Fibroblast of lung (primary cell): ENCODE data around the gene RIC8B. TPM values are rescaled to one million over a fixed set of nuclear protein-coding genes. Genes with fewer than 3 reads are reported as not detected.
A peak's percentile ranks its signal among the peaks of the same experiment; 100 is the strongest.

ENCODE experiments used
- DNase-seq, 2 donors: peaks; one replicate each; pipeline versions ENCODE4 v3.0.0 to v3.0.0-alpha.2; 2010; ENCODE audit warnings: low read depth in 2 of 2
- H2AFZ ChIP-seq: 2 replicates; pipeline ENCODE4 v1.5.1; 2012; ENCODE audit warnings: low read length, control low read depth, inconsistent platforms
- H3K27ac ChIP-seq: 2 replicates; pipeline ENCODE4 v1.5.1; 2011; ENCODE audit warnings: low read length, control low read depth; ENCODE audit not compliant: insufficient read depth
- H3K27me3 ChIP-seq: 2 replicates; pipeline ENCODE4 v1.5.1; 2011; ENCODE audit warnings: mild to moderate bottlenecking, low read length; ENCODE audit not compliant: control insufficient read depth, insufficient read depth
- H3K36me3 ChIP-seq: 2 replicates; pipeline ENCODE4 v1.5.1; 2011; ENCODE audit warnings: low read length; ENCODE audit not compliant: control insufficient read depth, insufficient read depth
- H3K4me1 ChIP-seq: 2 replicates; pipeline ENCODE4 v1.5.1; 2011; ENCODE audit warnings: low read length; ENCODE audit not compliant: control insufficient read depth, insufficient read depth; ENCODE audit errors: extremely low read depth
- H3K4me2 ChIP-seq: 2 replicates; pipeline ENCODE4 v1.5.1; 2011; ENCODE audit warnings: low read length, control low read depth; ENCODE audit not compliant: insufficient read depth; ENCODE audit errors: extremely low read depth
- H3K4me3 ChIP-seq, 4 experiments: fragments of 200-600 bp in 1 of 4; sonication (generic) in 1 of 4; replicated peaks in 1 of 4; 2 replicates each; pipeline ENCODE4 v1.5.1; 2011 to 2016; ENCODE audit warnings: low read length in 4 of 4, low read depth in 3 of 4, mild to moderate bottlenecking in 3 of 4, control low read depth in 2 of 4, inconsistent platforms in 1 of 4, mixed read lengths in 1 of 4; ENCODE audit not compliant: insufficient read depth in 1 of 4; ENCODE audit errors: control extremely low read depth in 1 of 4
- H3K79me2 ChIP-seq: 2 replicates; pipeline ENCODE4 v1.5.1; 2012; ENCODE audit warnings: mild to moderate bottlenecking, low read length, inconsistent platforms; ENCODE audit not compliant: control insufficient read depth, insufficient read depth
- H3K9ac ChIP-seq: 2 replicates; pipeline ENCODE4 v1.5.1; 2011; ENCODE audit warnings: mild to moderate bottlenecking, low read length, control low read depth; ENCODE audit not compliant: insufficient read depth
- H3K9me3 ChIP-seq: 2 replicates; pipeline ENCODE4 v1.5.1; 2012; ENCODE audit warnings: low read depth, low read length; ENCODE audit not compliant: control insufficient read depth, insufficient read depth
- H4K20me1 ChIP-seq: 2 replicates; pipeline ENCODE4 v1.5.1; 2011; ENCODE audit warnings: low read length; ENCODE audit not compliant: control insufficient read depth, insufficient read depth; ENCODE audit errors: extremely low read depth
- CTCF ChIP-seq, 2 donors: IDR thresholded peaks in 1 of 2; conservative IDR thresholded peaks in 1 of 2; 1 replicate in 1 of 2; 2 replicates in 1 of 2; pipeline ENCODE4 v1.5.1; 2011 to 2012; ENCODE audit warnings: low read length in 2 of 2, control low read depth in 1 of 2, inconsistent platforms in 1 of 2, low read depth in 1 of 2, mild to moderate bottlenecking in 1 of 2
- EZH2 ChIP-seq: IDR thresholded peaks from 2 replicates; pipeline ENCODE4 v1.5.1; 2012; ENCODE audit warnings: low read length, control low read depth, mild to moderate bottlenecking; ENCODE audit errors: missing control alignments
- polyA plus RNA-seq, 2 donors: library from polyadenylated mRNA; depleted of rRNA in 1 of 2; stranded (reverse) in 1 of 2; unstranded in 1 of 2; fragments of >200 nt; gene quantifications; 2 replicates each; pipeline ENCODE4 v1.2.1, GENCODE V29; 2011 to 2012; ENCODE audit warnings: missing spikeins in 1 of 2
- total RNA-seq: library from RNA; depleted of rRNA; stranded (reverse); fragments of >200 nt; gene quantifications from 2 replicates; pipeline ENCODE4 v1.2.1, GENCODE V29; 2014

Gene RIC8B
- total and polyA plus RNA-seq, 2 donors (not counting 1 experiment from before 2014, with no cell fraction given), result 9.2 to 11.6 TPM

- Histone ChIP-seq H3K27me3 (no peaks in the 10 kb centered on the region), H3K4me2 (no peak overlapping the region), H3K9ac (no peak overlapping the region), H2AFZ (no peak overlapping the region), H3K36me3 (no peaks in the 10 kb centered on the region), H3K27ac (no peak overlapping the region), H4K20me1 (no peaks in the 10 kb centered on the region), H3K4me1 (no peaks in the 10 kb centered on the region), H3K79me2 (no peaks in the 10 kb centered on the region), H3K4me3 (no peak overlapping the region), H3K9me3 (no peaks in the 10 kb centered on the region)
- no peak for TF ChIP-seq EZH2
- no peak for TF ChIP-seq CTCF (conservative IDR thresholded peaks at IDR 0.05 in 1 of 2, IDR thresholded peaks at IDR 0.05 in 1 of 2; ENCODE audit: low read depth in 1 of 2, low read length in 2 of 2)
- peak in 1 of 2 donors; percentile 18 for DNase-seq
Observed at GRCh38 chr12:106760184-106760531, 14.3 kb upstream of the RIC8B start.

DNA sequence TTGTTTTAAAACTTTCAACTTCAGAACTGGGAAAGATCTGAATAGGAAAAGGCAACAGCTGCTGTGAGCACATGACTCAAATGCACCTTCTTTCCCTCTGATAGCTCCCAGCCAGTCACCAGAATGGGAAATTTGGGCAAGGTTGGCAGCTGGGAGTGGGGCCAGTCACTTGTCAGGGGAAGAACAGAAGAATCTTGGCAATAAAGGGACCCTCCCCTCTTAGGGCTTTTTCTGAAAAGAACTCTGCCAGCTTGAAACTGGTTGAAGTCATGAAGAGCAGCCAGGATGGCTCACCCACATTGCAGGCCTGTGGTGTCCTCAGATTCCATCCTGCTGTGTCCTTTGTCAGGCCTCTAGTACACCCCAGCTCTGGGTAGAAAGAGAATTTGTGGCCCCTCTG, 10.3 kb upstream of the RIC8B start:
- Histone ChIP-seq H3K4me1 (no peaks in the 10 kb centered on the region), H3K27me3 (no peaks in the 10 kb centered on the region), H3K9me3 (no peaks in the 10 kb centered on the region), H3K27ac (no peak overlapping the region), H4K20me1 (no peaks in the 10 kb centered on the region), H3K36me3 (no peaks in the 10 kb centered on the region), H3K4me2 (no peak overlapping the region), H3K4me3 (no peak overlapping the region), H3K9ac (no peak overlapping the region), H3K79me2 (no peaks in the 10 kb centered on the region), H2AFZ (no peak overlapping the region)
- no peak for TF ChIP-seq EZH2
- no peak for TF ChIP-seq CTCF (conservative IDR thresholded peaks at IDR 0.05 in 1 of 2, IDR thresholded peaks at IDR 0.05 in 1 of 2; ENCODE audit: low read depth in 1 of 2, low read length in 2 of 2)
- DNase-seq, result no peak

DNA sequence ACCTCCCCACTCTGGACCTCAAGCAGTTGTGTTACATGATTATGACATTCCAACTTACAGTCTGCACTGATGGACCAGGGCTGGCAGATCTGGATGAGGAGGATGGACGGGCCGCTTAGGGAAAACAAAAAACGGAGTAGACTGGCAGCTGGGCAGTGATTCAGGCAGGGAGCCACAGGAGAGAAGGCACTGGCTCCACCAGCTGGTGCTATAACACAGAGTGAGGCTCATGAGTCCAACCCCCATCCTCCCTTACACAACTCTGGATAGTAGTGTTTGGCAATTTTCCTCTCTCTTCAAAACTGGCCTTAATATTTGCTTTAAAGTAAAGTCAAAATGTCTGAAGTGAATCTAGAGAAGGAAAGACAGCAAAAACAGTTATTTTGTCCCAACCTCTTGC, 9.7 kb upstream of the RIC8B start:
- Histone ChIP-seq H3K9ac (no peak overlapping the region), H3K9me3 (no peaks in the 10 kb centered on the region), H2AFZ (no peak overlapping the region), H3K79me2 (no peaks in the 10 kb centered on the region), H3K4me1 (no peaks in the 10 kb centered on the region), H3K27me3 (no peaks in the 10 kb centered on the region), H3K36me3 (no peaks in the 10 kb centered on the region), H3K4me3 (no peak overlapping the region), H3K4me2 (no peak overlapping the region), H3K27ac (no peak overlapping the region), H4K20me1 (no peaks in the 10 kb centered on the region)
- peak in 1 of 2 donors; percentile 56 for DNase-seq
- TF ChIP-seq EZH2 (no peak), CTCF (conservative IDR thresholded peaks at IDR 0.05 in 1 of 2, IDR thresholded peaks at IDR 0.05 in 1 of 2; ENCODE audit: low read depth in 1 of 2, low read length in 2 of 2) (peak in 1 of 2 donors; percentile 28)
